HCT116 (cell line): ENCODE results near the gene DRAXIN. TPM values are rescaled to one million over a fixed set of nuclear protein-coding genes. Genes with fewer than 3 reads are reported as not detected.

Experiments used
- ATAC-seq: fragments of 200-7000 bp; cut with Tn5 transposase; 2 replicates; pipeline ENCODE4 v1.9.1; 2020; ENCODE audit warnings: mild to moderate bottlenecking, moderate library complexity
- BruUV-seq: library from RNA; stranded (reverse); fragments of 400-500 nt; replicated peaks from 2 replicates; lab custom pipeline; 2021; lab: Mats Ljungman, UMichigan
- CTCF ChIA-PET: fragments of 300-600 bp; sonication (Branson Sonifier 250); formaldehyde crosslinking; loops from one replicate; lab custom pipeline; 2021; ENCODE audit warnings: antibody characterized with exemption; lab: Charles Lee
- POLR2A ChIA-PET: fragments of 300-600, 350-600 bp; sonication (Branson Sonifier 250); formaldehyde crosslinking; loops from one replicate; lab custom pipeline; 2021; ENCODE audit warnings: antibody characterized with exemption; lab: Charles Lee
- RAD21 ChIA-PET, 2 experiments: fragments of 300-600 bp; sonication (Branson Sonifier 250); formaldehyde crosslinking; loops; one replicate each; lab custom pipeline; 2023; ENCODE audit warnings: low total read pairs in 2 of 2; ENCODE audit not compliant: uncharacterized antibody in 2 of 2, unreplicated experiment in 2 of 2, low non-redundant PET in 1 of 2; lab: Charles Lee
- DNase-seq: peaks from one replicate; pipeline ENCODE4 v3.0.0-alpha.2; 2010; ENCODE audit warnings: low read depth, low spot score
- H2AFZ ChIP-seq: fragments of 200-600 bp; shearing (Covaris generic), sonication (generic); 2 replicates; pipeline ENCODE4 v1.6.1; 2017; ENCODE audit warnings: low read depth, mixed run types, mixed read lengths, antibody characterized with exemption, low read length; ENCODE audit not compliant: poor library complexity, severe bottlenecking
- H3K27ac ChIP-seq: 2 replicates; pipeline ENCODE4 v1.5.1; 2012; ENCODE audit warnings: low read depth, low read length
- H3K27me3 ChIP-seq: fragments of 200-600 bp; sonication (generic); 2 replicates; pipeline ENCODE4 v1.6.1; 2016; ENCODE audit warnings: mixed run types, low read length, mixed read lengths; ENCODE audit not compliant: insufficient read depth
- H3K36me3 ChIP-seq, 2 experiments: fragments of 200-500 bp in 1 of 2; fragments of 200-600 bp in 1 of 2; sonication (Bioruptor generic) in 1 of 2; sonication (generic) in 1 of 2; 2 replicates each; pipeline versions ENCODE4 v1.5.1 to v1.6.1; 2014 to 2016; ENCODE audit warnings: low read length in 2 of 2, inconsistent platforms in 1 of 2, mixed read lengths in 1 of 2, mixed run types in 1 of 2; ENCODE audit not compliant: insufficient read depth in 2 of 2, control insufficient read depth in 1 of 2
- H3K4me1 ChIP-seq, 2 experiments: fragments of 200-600 bp in 1 of 2; sonication (generic) in 1 of 2; 2 replicates each; pipeline versions ENCODE4 v1.5.1 to v1.6.1; 2012 to 2017; ENCODE audit warnings: low read length in 2 of 2, inconsistent platforms in 1 of 2, mild to moderate bottlenecking in 1 of 2, mixed read lengths in 1 of 2, mixed run types in 1 of 2, moderate library complexity in 1 of 2; ENCODE audit not compliant: insufficient read depth in 2 of 2, control insufficient read depth in 1 of 2
- H3K4me2 ChIP-seq: fragments of 200-600 bp; sonication (generic); 2 replicates; pipeline ENCODE4 v1.6.1; 2017; ENCODE audit warnings: mixed run types, low read length, mixed read lengths
- H3K4me3 ChIP-seq, 2 experiments: fragments of 200-600 bp in 1 of 2; sonication (generic) in 1 of 2; replicated peaks in 1 of 2; 2 replicates each; pipeline ENCODE4 v1.5.1; 2011 to 2016; ENCODE audit warnings: low read length in 2 of 2, control low read depth in 1 of 2, low read depth in 1 of 2, mild to moderate bottlenecking in 1 of 2, mixed read lengths in 1 of 2, mixed run types in 1 of 2
- H3K79me2 ChIP-seq: fragments of 200-600 bp; sonication (generic); 2 replicates; pipeline ENCODE4 v1.6.1; 2017; ENCODE audit warnings: mild to moderate bottlenecking, mixed run types, low read length, moderate library complexity, mixed read lengths; ENCODE audit not compliant: insufficient read depth
- H3K9ac ChIP-seq: fragments of 200-600 bp; sonication (generic); 2 replicates; pipeline ENCODE4 v1.6.1; 2016; ENCODE audit warnings: low read length, mixed read lengths
- H3K9me2 ChIP-seq: fragments of 200-600 bp; sonication (generic), shearing (Covaris generic); 2 replicates; pipeline ENCODE4 v1.6.1; 2017; ENCODE audit warnings: mixed run types, mild to moderate bottlenecking, moderate library complexity; ENCODE audit not compliant: insufficient read depth
- H3K9me3 ChIP-seq, 2 experiments: fragments of 200-500 bp in 1 of 2; fragments of 200-600 bp in 1 of 2; sonication (Bioruptor generic) in 1 of 2; sonication (generic) in 1 of 2; 2 replicates each; pipeline ENCODE4 v1.6.1; 2014 to 2017; ENCODE audit warnings: low read length in 2 of 2, mixed read lengths in 2 of 2, inconsistent platforms in 1 of 2, low read depth in 1 of 2, mild to moderate bottlenecking in 1 of 2, mixed run types in 1 of 2, moderate library complexity in 1 of 2; ENCODE audit not compliant: control insufficient read depth in 1 of 2, insufficient read depth in 1 of 2
- H4K20me1 ChIP-seq: fragments of 200-600 bp; sonication (generic), shearing (Covaris generic); 2 replicates; pipeline ENCODE4 v1.6.1; 2017; ENCODE audit warnings: mixed run types, mild to moderate bottlenecking, moderate library complexity; ENCODE audit not compliant: insufficient read depth
- CBX3 ChIP-seq: IDR thresholded peaks from 2 replicates; pipeline ENCODE4 v1.6.1; 2012; ENCODE audit warnings: low read depth
- CEBPB ChIP-seq: IDR thresholded peaks from 2 replicates; pipeline ENCODE4 v1.6.1; 2012; ENCODE audit warnings: low read depth
- EGR1 ChIP-seq: IDR thresholded peaks from 2 replicates; pipeline ENCODE4 v1.6.1; 2012; ENCODE audit warnings: low read depth
- FOSL1 ChIP-seq: IDR thresholded peaks from 2 replicates; pipeline ENCODE4 v1.6.1; 2012; ENCODE audit warnings: low read depth
- POLR2A ChIP-seq: IDR thresholded peaks from 2 replicates; pipeline ENCODE4 v1.7.0; 2011; ENCODE audit warnings: borderline replicate concordance; ENCODE audit not compliant: insufficient read depth, insufficient read length; ENCODE audit errors: extremely low read depth
- POLR2AphosphoS5 ChIP-seq: IDR thresholded peaks from 2 replicates; pipeline ENCODE4 v1.6.1; 2011; ENCODE audit warnings: mild to moderate bottlenecking, low read depth, low read length, moderate library complexity
- SIN3A ChIP-seq: IDR thresholded peaks from 2 replicates; pipeline ENCODE4 v1.6.1; 2012; ENCODE audit warnings: low read depth
- SP1 ChIP-seq: IDR thresholded peaks from 2 replicates; pipeline ENCODE4 v1.6.1; 2012; ENCODE audit warnings: low read depth
- SRF ChIP-seq: IDR thresholded peaks from 2 replicates; pipeline ENCODE4 v1.6.1; 2012; ENCODE audit warnings: low read depth
- YY1 ChIP-seq: IDR thresholded peaks from 2 replicates; pipeline ENCODE4 v1.6.1; 2011; ENCODE audit warnings: low read length, low read depth, moderate library complexity, mild to moderate bottlenecking; ENCODE audit not compliant: insufficient replicate concordance; ENCODE audit errors: extremely low read depth
- ZFX ChIP-seq: fragments of 450-650 bp; IDR thresholded peaks from 2 replicates; pipeline ENCODE4 v1.6.1; 2017
- ZNF274 ChIP-seq: fragments of 200-500 bp; sonication (Bioruptor generic); IDR thresholded peaks from 2 replicates; pipeline ENCODE4 v1.6.1; 2014; ENCODE audit warnings: mild to moderate bottlenecking, low read depth, low read length, inconsistent platforms
- intact Hi-C: fragments of 100-400 bp; cut with micrococcal nuclease; formaldehyde crosslinking; loops from 2 replicates; pipeline ENCODE4 v1.10.0; 2022
- total RNA-seq: library from RNA; stranded (reverse); gene quantifications from one replicate; pipeline ENCODE4 v1.2.1, GENCODE V29; 2021; ENCODE audit not compliant: unreplicated experiment
- TF ChIP-seq, protein P1 (sequence below): IDR thresholded peaks from 2 replicates; pipeline ENCODE4 v1.6.1; 2012; ENCODE audit warnings: low read depth
- TF ChIP-seq, protein P2 (sequence below): IDR thresholded peaks from 2 replicates; pipeline ENCODE4 v1.6.1; 2012

DRAXIN gene
- total RNA-seq, 1 experiment from 2014 or later = 0.47 TPM

DNA sequence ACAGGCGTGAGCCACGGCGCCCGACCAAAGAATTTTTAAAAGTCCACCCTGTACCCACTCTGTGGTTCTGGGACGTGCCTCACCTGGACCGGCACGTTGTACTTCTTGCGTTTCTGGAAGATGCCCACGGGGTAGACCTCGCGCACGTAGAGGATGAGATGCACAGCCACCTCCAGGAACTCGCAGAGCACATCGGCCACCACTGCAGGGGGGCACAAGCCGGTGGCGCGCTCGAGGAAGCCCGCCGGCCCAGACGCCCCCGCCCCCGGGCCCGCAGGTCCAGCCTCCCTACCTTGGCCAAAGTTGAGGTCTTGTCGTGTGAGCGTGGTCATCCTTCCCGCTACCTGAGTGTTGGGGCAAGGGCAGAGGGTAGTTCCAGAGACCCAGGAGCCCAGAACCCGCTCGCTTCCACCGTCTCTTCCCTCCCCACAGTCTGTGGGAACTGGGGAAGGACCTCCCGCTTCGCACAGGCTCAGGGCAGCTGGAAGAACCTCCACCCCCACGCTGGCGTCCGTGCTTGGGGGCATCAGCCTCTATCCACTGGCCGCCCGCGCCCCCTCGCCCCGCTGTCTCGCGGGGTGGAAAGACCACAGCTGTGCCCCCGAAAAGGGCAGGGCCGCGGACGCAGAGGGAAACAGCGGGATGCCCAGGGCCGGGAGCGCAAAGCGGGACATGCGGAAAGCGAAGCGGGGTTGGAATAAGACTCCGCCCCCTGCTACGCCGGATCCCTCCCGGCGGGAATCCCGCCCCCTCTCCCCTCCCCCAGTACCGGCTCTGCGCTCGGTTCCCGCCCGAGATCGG lies 11.0 kb upstream of the DRAXIN start:
- no peaks in the 10 kb centered on the region for H3K9me2 ChIP-seq
- no peak for TF ChIP-seq CBX3
- peak; percentile 60; the same call in 1 of the 2 replicates for TF ChIP-seq ZFX
- POLR2A ChIA-PET = interaction anchor here (1.5 to 2.0 kb wide), 2 partner anchors 10 to 27 kb away, joined by 4 to 14 read pairs; partner anchors contain the start of gene DRAXIN
- DNase-seq (no peak), ATAC-seq (peak; percentile 73)
- no peak overlapping the region for H2AFZ ChIP-seq
- intact Hi-C loops = no loop called here
- CTCF ChIA-PET = interaction anchor here (1.2 to 2.1 kb wide), 3 partner anchors 16 to 643 kb away, joined by 3 to 9 read pairs (median 4); partner anchors contain the start of gene FBXO6
- peak overlapping the region; percentile 98 for H3K4me2 ChIP-seq
- peaks cover 14% of the 10 kb centered on the region; the same call in 1 of the 2 replicates for H3K79me2 ChIP-seq
- H3K9ac ChIP-seq = peak overlapping the region; percentile 90
- H3K4me3 ChIP-seq = peak overlapping the region; percentile 89 to 96
- peaks cover 11 to 12% of the 10 kb centered on the region in 2 experiments; a peak in 3 of 4 replicates for H3K36me3 ChIP-seq
- no peaks in the 10 kb centered on the region for H3K9me3 ChIP-seq
- H3K27ac ChIP-seq = peak overlapping the region; percentile 70
- peaks cover 15 to 24% of the 10 kb centered on the region in 2 experiments; a peak in 3 of 4 replicates for H3K4me1 ChIP-seq
- BruUV-seq = TSS peak; percentile 54
- H3K27me3 ChIP-seq = no peaks in the 10 kb centered on the region
- H4K20me1 ChIP-seq = no peaks in the 10 kb centered on the region
- RAD21 ChIA-PET = no interaction called here

DNA sequence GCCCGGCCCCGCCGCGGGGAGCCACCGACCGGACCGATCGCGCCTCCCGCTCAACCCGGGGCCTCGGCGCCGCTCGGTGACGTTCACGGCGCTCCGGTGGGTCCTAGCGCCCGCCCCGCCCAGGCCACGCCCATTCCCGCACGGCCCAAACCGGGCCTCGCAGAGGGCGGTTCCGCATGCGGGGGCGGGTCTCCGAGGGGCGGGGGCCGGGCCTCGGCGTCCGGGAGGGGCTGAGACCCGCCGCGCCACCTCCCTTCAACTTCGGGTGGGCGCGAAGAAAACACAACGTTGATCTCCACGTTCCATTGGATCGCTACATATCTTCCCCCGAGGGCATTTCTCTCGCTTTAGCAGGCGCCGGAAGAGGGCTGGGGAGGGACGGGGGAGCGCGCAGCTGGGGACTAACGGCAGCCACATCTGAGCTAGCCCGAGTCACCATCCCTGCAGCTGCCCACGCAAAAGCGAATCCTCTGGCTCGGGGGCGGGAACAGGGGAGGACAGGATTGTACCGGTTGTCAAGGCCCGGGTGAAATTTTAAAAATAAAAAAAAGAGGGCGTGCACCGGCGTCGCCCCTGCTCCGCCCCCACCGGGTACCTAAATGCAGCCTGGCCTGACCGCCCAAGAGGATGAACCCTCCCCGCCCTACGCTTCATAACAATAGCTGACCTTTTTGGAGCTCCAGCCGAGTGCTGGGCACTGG lies 10.3 kb upstream of the DRAXIN start, which contains the start of gene MAD2L2:
TSS of gene MAD2L2 (minus strand) at position 78 of the 701 bp plus-strand sequence. CDS start 547 bp downstream, outside the sequence.
- Histone ChIP-seq H3K36me3 (peaks cover 5% of the 10 kb centered on the region in 2 experiments; a peak in 3 of 4 replicates), H3K4me2 (peak within 1 kb of the TSS; percentile 98), H3K79me2 (peaks cover 14% of the 10 kb centered on the region; the same call in 1 of the 2 replicates), H3K9ac (peak within 1 kb of the TSS; percentile 90), H3K4me1 (peaks cover 15 to 24% of the 10 kb centered on the region in 2 experiments; a peak in 3 of 4 replicates), H3K4me3 (peak within 1 kb of the TSS; percentile 89 to 96), H3K9me2 (no peaks in the 10 kb centered on the region), H3K27me3 (no peaks in the 10 kb centered on the region), H2AFZ (peak within 1 kb of the TSS; percentile 84), H3K9me3 (no peaks in the 10 kb centered on the region), H4K20me1 (no peaks in the 10 kb centered on the region), H3K27ac (peak within 1 kb of the TSS; percentile 70)
- RAD21 ChIA-PET = no interaction called here
- intact Hi-C loops = no loop called here
- no peak for TF ChIP-seq CEBPB
- peak; percentile 53; the same call in 1 of the 2 replicates for TF ChIP-seq FOSL1
- TF ChIP-seq SP1 = peak; percentile 90
- TF ChIP-seq POLR2A = peak; percentile 67
- 0 out of 2 replicates have a peak, but pooled peaks have one; percentile 35 for TF ChIP-seq ZFX
- peak; percentile 49 for TF ChIP-seq YY1
- peak; percentile 85 for TF ChIP-seq POLR2AphosphoS5
- TF ChIP-seq SIN3A = no peak; the same call in 1 of the 2 replicates
- TF ChIP-seq, protein P1, sequence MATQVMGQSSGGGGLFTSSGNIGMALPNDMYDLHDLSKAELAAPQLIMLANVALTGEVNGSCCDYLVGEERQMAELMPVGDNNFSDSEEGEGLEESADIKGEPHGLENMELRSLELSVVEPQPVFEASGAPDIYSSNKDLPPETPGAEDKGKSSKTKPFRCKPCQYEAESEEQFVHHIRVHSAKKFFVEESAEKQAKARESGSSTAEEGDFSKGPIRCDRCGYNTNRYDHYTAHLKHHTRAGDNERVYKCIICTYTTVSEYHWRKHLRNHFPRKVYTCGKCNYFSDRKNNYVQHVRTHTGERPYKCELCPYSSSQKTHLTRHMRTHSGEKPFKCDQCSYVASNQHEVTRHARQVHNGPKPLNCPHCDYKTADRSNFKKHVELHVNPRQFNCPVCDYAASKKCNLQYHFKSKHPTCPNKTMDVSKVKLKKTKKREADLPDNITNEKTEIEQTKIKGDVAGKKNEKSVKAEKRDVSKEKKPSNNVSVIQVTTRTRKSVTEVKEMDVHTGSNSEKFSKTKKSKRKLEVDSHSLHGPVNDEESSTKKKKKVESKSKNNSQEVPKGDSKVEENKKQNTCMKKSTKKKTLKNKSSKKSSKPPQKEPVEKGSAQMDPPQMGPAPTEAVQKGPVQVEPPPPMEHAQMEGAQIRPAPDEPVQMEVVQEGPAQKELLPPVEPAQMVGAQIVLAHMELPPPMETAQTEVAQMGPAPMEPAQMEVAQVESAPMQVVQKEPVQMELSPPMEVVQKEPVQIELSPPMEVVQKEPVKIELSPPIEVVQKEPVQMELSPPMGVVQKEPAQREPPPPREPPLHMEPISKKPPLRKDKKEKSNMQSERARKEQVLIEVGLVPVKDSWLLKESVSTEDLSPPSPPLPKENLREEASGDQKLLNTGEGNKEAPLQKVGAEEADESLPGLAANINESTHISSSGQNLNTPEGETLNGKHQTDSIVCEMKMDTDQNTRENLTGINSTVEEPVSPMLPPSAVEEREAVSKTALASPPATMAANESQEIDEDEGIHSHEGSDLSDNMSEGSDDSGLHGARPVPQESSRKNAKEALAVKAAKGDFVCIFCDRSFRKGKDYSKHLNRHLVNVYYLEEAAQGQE = no peak
- TF ChIP-seq, protein P2, sequence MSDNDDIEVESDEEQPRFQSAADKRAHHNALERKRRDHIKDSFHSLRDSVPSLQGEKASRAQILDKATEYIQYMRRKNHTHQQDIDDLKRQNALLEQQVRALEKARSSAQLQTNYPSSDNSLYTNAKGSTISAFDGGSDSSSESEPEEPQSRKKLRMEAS = peak; percentile 54
- TF ChIP-seq ZNF274 = no peak
- TF ChIP-seq SRF = no peak; the same call in 1 of the 2 replicates
- TF ChIP-seq EGR1 = peak; percentile 92
- no TSS peak for BruUV-seq
- ATAC-seq = peak; percentile 85
- POLR2A ChIA-PET = interaction anchor here (0.6 to 2.0 kb wide), 5 partner anchors 10 to 652 kb away, joined by 3 to 14 read pairs (median 4); partner anchors contain the start of gene DRAXIN
- CTCF ChIA-PET = interaction anchor here (1.0 to 2.1 kb wide), 4 partner anchors 9 to 644 kb away, joined by 3 to 9 read pairs (median 4); partner anchors contain the start of gene FBXO6
- peak; percentile 58 for DNase-seq
